GM12878 (cell line): Measurements from ENCODE around the gene NOVA1. TPM values are rescaled to one million over a fixed set of nuclear protein-coding genes. Genes with fewer than 3 reads are reported as not detected.

Experiments used
- ATAC-seq: fragments of 200-7000 bp; cut with Tn5 transposase; 3 replicates; pipeline ENCODE4 v1.9.1; 2020; ENCODE audit warnings: mild to moderate bottlenecking, moderate library complexity
- BruUV-seq: library from RNA; stranded (reverse); fragments of 400-500 nt; replicated peaks from 2 replicates; lab custom pipeline; 2021; lab: Mats Ljungman, UMichigan
- CTCF ChIA-PET: fragments of 300-600 bp; sonication (Branson Sonifier 250); formaldehyde crosslinking; extraction: SDS; loops from one replicate; lab custom pipeline; 2021; ENCODE audit warnings: inconsistent platforms; lab: Yijun Ruan, JAX
- POLR2A ChIA-PET: fragments of 350-600 bp; formaldehyde crosslinking; extraction: SDS; loops from one replicate; lab custom pipeline; 2021; ENCODE audit warnings: inconsistent platforms; lab: Charles Lee
- RAD21 ChIA-PET: fragments of 300-600 bp; sonication (Branson Sonifier 250); formaldehyde crosslinking; loops from one replicate; lab custom pipeline; 2023; ENCODE audit warnings: antibody characterized with exemption; ENCODE audit not compliant: unreplicated experiment; lab: Charles Lee
- SMC1A ChIA-PET: fragments of 300-600 bp; sonication (Branson Sonifier 250); formaldehyde crosslinking; loops from one replicate; lab custom pipeline; 2023; ENCODE audit not compliant: unreplicated experiment, uncharacterized antibody; lab: Charles Lee
- DNase-seq: peaks from one replicate; pipeline ENCODE4 v3.0.0-alpha.2; 2011; ENCODE audit warnings: low read depth, low spot score
- FAIRE-seq: peaks from 3 replicates; lab custom pipeline; 2011; peaks lifted over from hg19 to GRCh38; lab: Jason Lieb, UNC
- H2AFZ ChIP-seq: 2 replicates; pipeline ENCODE4 v1.6.0; 2011; ENCODE audit warnings: low read depth, low read length, control low read depth; ENCODE audit not compliant: control insufficient read depth
- H3K27ac ChIP-seq: 2 replicates; pipeline ENCODE4 v1.5.1; 2011; ENCODE audit warnings: control low read depth; ENCODE audit not compliant: control insufficient read depth, insufficient read depth
- H3K27me3 ChIP-seq, 2 experiments: replicated peaks in 1 of 2; 2 replicates each; pipeline versions ENCODE4 v1.6.0 to v1.6.1; 2011; ENCODE audit warnings: low read length in 1 of 2; ENCODE audit not compliant: control insufficient read depth in 2 of 2, insufficient read depth in 2 of 2
- H3K36me3 ChIP-seq, 2 experiments: 2 replicates each; pipeline ENCODE4 v1.5.1; 2011; ENCODE audit warnings: low read length in 1 of 2; ENCODE audit not compliant: control insufficient read depth in 2 of 2, insufficient read depth in 2 of 2
- H3K4me1 ChIP-seq: 2 replicates; pipeline ENCODE4 v1.6.1; 2011; ENCODE audit warnings: mild to moderate bottlenecking, low read length, moderate library complexity, mixed read lengths; ENCODE audit not compliant: control insufficient read depth, insufficient read depth
- H3K4me2 ChIP-seq: 2 replicates; pipeline ENCODE4 v1.6.0; 2011; ENCODE audit warnings: control low read depth; ENCODE audit not compliant: control insufficient read depth, insufficient read depth
- H3K4me3 ChIP-seq: fragments of 200-600 bp; sonication (generic); 2 replicates; pipeline ENCODE4 v1.5.1; 2016
- H3K79me2 ChIP-seq: 2 replicates; pipeline ENCODE4 v1.6.0; 2011; ENCODE audit warnings: low read length; ENCODE audit not compliant: control insufficient read depth, insufficient read depth
- H3K9ac ChIP-seq: 2 replicates; pipeline ENCODE4 v1.8.0; 2011; ENCODE audit warnings: low read length, control low read depth, mixed read lengths; ENCODE audit not compliant: control insufficient read depth, insufficient read depth
- H3K9me3 ChIP-seq: replicated peaks from 3 replicates; pipeline ENCODE4 v1.5.1; 2011; ENCODE audit warnings: mild to moderate bottlenecking, low read length; ENCODE audit not compliant: control insufficient read depth, insufficient read depth
- H4K20me1 ChIP-seq: 2 replicates; pipeline ENCODE4 v1.6.0; 2011; ENCODE audit not compliant: control insufficient read depth, insufficient read depth
- ASH2L ChIP-seq: fragments of 300-600, 200-600 bp; sonication (generic); IDR thresholded peaks from 2 replicates; pipeline ENCODE4 v1.6.1; 2017; ENCODE audit warnings: low read depth, mild to moderate bottlenecking, borderline replicate concordance
- CEBPZ ChIP-seq: fragments of 150-350 bp; IDR thresholded peaks from 2 replicates; pipeline ENCODE4 v1.6.1; 2016; ENCODE audit warnings: low read depth, low read length
- ESRRA ChIP-seq: IDR thresholded peaks from 2 replicates; pipeline ENCODE4 v1.6.1; 2012; ENCODE audit warnings: mild to moderate bottlenecking, low read length, improper control_type of control experiment
- KLF5 ChIP-seq: fragments of 450-650 bp; IDR thresholded peaks from 2 replicates; pipeline ENCODE4 v1.6.1; 2014; ENCODE audit warnings: mild to moderate bottlenecking; ENCODE audit not compliant: partially characterized antibody
- MTA3 ChIP-seq: IDR thresholded peaks from 2 replicates; pipeline ENCODE4 v1.6.1; 2012; ENCODE audit warnings: low read length, inconsistent platforms, borderline replicate concordance
- NFYB ChIP-seq: IDR thresholded peaks from 2 replicates; pipeline ENCODE4 v1.6.1; 2011; ENCODE audit warnings: low read depth, mild to moderate bottlenecking, low read length, improper control_type of control experiment, moderate library complexity; ENCODE audit not compliant: insufficient read depth
- NKRF ChIP-seq: fragments of 450-650 bp; conservative IDR thresholded peaks from 2 replicates; pipeline ENCODE4 v1.6.1; 2017; ENCODE audit warnings: mild to moderate bottlenecking, moderate library complexity
- POLR2AphosphoS5 ChIP-seq: IDR thresholded peaks from 2 replicates; pipeline ENCODE4 v1.6.1; 2011; ENCODE audit warnings: mild to moderate bottlenecking, low read length, inconsistent platforms
- REST ChIP-seq: IDR thresholded peaks from 2 replicates; pipeline ENCODE4 v1.6.1; 2012; ENCODE audit warnings: mild to moderate bottlenecking, low read depth, low read length
- SPI1 ChIP-seq: IDR thresholded peaks from 2 replicates; pipeline ENCODE4 v1.6.1; 2011; ENCODE audit warnings: low read depth, mild to moderate bottlenecking, low read length, moderate library complexity, borderline replicate concordance; ENCODE audit not compliant: insufficient read depth
- TBL1XR1 ChIP-seq: IDR thresholded peaks from 2 replicates; pipeline ENCODE4 v1.6.1; 2012; ENCODE audit warnings: low read depth, low read length, improper control_type of control experiment
- ZBTB11 ChIP-seq: fragments of 450-650 bp; formaldehyde crosslinking; IDR thresholded peaks from 2 replicates; pipeline ENCODE4 v1.5.0; 2022; ENCODE audit warnings: mild to moderate bottlenecking, missing genetic modification characterization
- WGBS: methylation state at CpG from one replicate; pipeline ENCODE4 v1.1.6; 2016; ENCODE audit warnings: low lambda C conversion rate; ENCODE audit not compliant: insufficient replicate concordance, insufficient coverage; ENCODE audit errors: missing lambda C conversion rate; 5-methylcytosine and 5-hydroxymethylcytosine counted together
- in situ Hi-C: fragments of 300-500 bp; cut with MboI; formaldehyde crosslinking; loops from 9 replicates; pipeline ENCODE4 v1.14.3; 2018; ENCODE audit warnings: mixed read lengths
- intact Hi-C: fragments of 100-400 bp; cut with micrococcal nuclease; formaldehyde crosslinking; loops from one replicate; pipeline ENCODE4 v1.14.2; 2022; ENCODE audit not compliant: unreplicated experiment
- polyA plus RNA-seq, 11 experiments: library from polyadenylated mRNA; depleted of rRNA in 4 of 11; unstranded in 6 of 11; stranded (reverse) in 5 of 11; fragments of >200 nt; fragmentation: Nextera tagmentation in 4 of 11; fragmentation: Illumina TruSeq in 1 of 11; extraction: Ambion mirVana in 4 of 11; extraction: Trizol in 1 of 11; gene quantifications; 1 replicate in 1 of 11; 2 replicates in 10 of 11; pipeline versions ENCODE4 v1.2.1 to v1.2.3, GENCODE V29; 2011 to 2016; ENCODE audit warnings: inconsistent platforms in 2 of 11, missing spikeins in 2 of 11, low read depth in 1 of 11
- total RNA-seq, 4 experiments: library from RNA; depleted of rRNA in 3 of 4; stranded (reverse); fragments of >200 nt in 3 of 4; fragmentation: Illumina TruSeq in 1 of 4; extraction: Trizol in 1 of 4; gene quantifications; 2 replicates each; pipeline versions ENCODE4 v1.2.1 to v1.2.3, GENCODE V29; 2013 to 2021

Gene NOVA1
- total and polyA plus RNA-seq, 10 of the 15 experiments (the other 5 are each of a cell fraction or from before 2014, with no cell fraction given): 0.05 to 0.41 TPM; not detected in 8

- POLR2A ChIA-PET: no interaction called here
- no peak overlapping the region for H3K4me3 ChIP-seq
- in situ Hi-C loops (no loop called here), intact Hi-C loops (no loop called here)
- H3K4me1 ChIP-seq: no peaks in the 10 kb centered on the region
- FAIRE-seq: no peak
- no peaks in the 10 kb centered on the region for H4K20me1 ChIP-seq
- H3K9me3 ChIP-seq: no peaks in the 10 kb centered on the region; the same call in 2 of the 3 replicates
- H3K36me3 ChIP-seq: no peaks in the 10 kb centered on the region
- CTCF ChIA-PET: no interaction called here
- H3K79me2 ChIP-seq: no peaks in the 10 kb centered on the region
- SMC1A ChIA-PET: no interaction called here
- no peak overlapping the region for H3K4me2 ChIP-seq
- H3K27ac ChIP-seq: no peak overlapping the region
- H2AFZ ChIP-seq: no peak overlapping the region
- RAD21 ChIA-PET: no interaction called here
- H3K27me3 ChIP-seq: no peaks in the 10 kb centered on the region
- 3% methylated on average over 2 of the region's 2 CpGs for WGBS
- no TSS peak for BruUV-seq
- H3K9ac ChIP-seq: no peak overlapping the region
- no peak for ATAC-seq
- no peak for DNase-seq
- TF ChIP-seq MTA3: no peak
- TF ChIP-seq ESRRA: no peak
- TF ChIP-seq REST: no peak
- TF ChIP-seq CEBPZ: no peak
- no peak for TF ChIP-seq NFYB
- no peak for TF ChIP-seq ASH2L
- no peak for TF ChIP-seq SPI1
- no peak for TF ChIP-seq KLF5
- no peak for TF ChIP-seq NKRF
- TF ChIP-seq POLR2AphosphoS5: no peak
- no peak for TF ChIP-seq ZBTB11 (CRISPR knock-in tag)
- TF ChIP-seq TBL1XR1: no peak
Observed at GRCh38 chr14:26602902-26603301, 5.1 kb upstream of the NOVA1 start.
